Measurements from ENCODE around the gene MMP20. TPM values are rescaled to one million over a fixed set of nuclear protein-coding genes. Genes with fewer than 3 reads are reported as not detected.
"Not testable (repeated sequence)": the region's sequence is repeated elsewhere in the genome, so short reads cannot be mapped to it uniquely, and the experiment has no call there.

Gene MMP20
- total RNA-seq, 1 donor from 2014 or later, result not detected

DNA sequence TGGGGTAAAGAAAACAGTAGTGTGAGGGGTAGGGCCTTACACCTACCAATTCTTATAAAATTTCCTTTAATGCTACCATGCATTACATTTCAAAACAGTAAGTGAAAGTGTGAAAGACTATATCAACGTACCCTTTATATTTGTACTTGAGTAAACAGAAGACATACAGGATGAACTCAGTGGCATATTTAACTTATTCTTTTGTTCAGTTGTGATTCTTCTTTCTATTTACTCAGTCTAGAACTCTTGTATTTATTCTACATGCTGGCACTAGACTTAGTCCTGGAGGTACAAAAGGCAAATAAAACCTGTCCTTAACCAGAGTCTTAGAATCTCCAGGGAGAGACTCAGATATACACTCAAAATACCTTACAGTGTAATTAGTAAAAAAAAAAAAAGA is 4.8 kb upstream of the MMP20 start:
- DNase-seq (ENCODE audit: missing footprints); ATAC-seq; intact Hi-C loops (cut with DNase I): not testable (repeated sequence)

DNA sequence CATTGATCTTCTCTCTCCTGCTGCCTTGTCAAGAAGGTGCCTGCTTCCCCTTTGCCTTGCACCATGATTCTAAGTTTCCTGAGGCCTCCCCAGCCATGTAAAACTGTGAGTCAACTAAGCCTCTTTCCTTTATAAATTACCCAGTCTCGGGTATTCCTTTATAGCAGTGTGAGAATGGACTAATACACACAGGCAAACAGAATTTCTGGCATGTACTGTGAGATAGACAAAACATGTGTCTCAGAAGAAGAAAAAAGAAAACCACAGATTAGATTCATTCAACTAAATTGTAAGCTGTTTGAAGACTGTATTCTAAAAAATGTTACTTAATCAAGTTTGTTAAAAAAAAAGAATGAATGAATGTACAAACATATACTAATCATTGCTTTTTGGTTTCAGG is 1.5 kb upstream of the MMP20 start:
- no peak for ATAC-seq
- intact Hi-C loops (cut with DNase I), result no loop called here
- DNase-seq (ENCODE audit: missing footprints), result no peak

DNA sequence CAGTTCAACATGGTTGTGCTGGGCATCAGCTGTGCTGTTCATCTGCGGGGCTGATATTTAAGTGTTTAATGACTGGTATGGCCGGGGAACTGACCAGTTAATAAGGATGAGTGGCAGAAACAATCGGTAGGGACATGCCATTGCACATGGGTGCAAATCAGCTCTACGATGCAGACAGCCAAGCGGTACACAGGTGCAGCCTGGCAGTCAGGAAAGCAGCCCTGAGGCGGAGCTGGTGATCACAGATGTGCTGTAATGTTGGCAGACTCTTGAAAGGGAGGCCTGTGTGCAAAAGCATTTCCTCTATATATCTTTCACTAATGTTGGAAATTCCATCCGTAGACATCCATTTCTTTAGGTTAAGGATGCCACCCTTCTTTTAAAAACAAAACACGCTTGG is 1.1 kb downstream of the MMP20 start:
- DNase-seq (ENCODE audit: missing footprints) (no peak), ATAC-seq (no peak)
- intact Hi-C loops (cut with DNase I), result no loop called here

DNA sequence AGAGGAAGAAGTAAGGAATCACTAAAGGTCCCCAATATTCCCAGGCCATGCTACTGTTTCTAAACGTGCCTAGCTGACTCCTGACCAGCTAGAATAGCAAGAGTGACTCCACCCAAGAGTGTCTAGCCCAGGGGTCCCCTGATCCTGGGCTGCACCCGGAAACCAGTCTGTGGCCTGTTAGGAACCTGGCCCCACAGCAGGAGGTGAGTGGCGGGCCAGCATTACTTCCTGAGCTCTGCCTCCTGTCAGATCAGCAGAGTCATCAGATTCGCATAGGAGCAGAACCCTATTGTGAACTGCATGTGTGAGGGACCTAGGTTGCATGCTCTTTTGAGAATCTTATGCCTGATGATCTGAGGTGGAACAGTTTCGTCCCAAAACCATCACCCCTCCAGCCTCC is 2.0 kb downstream of the MMP20 start:
- DNase-seq (ENCODE audit: missing footprints), result no peak
- intact Hi-C loops (cut with DNase I), result no loop called here
- no peak for ATAC-seq

DNA sequence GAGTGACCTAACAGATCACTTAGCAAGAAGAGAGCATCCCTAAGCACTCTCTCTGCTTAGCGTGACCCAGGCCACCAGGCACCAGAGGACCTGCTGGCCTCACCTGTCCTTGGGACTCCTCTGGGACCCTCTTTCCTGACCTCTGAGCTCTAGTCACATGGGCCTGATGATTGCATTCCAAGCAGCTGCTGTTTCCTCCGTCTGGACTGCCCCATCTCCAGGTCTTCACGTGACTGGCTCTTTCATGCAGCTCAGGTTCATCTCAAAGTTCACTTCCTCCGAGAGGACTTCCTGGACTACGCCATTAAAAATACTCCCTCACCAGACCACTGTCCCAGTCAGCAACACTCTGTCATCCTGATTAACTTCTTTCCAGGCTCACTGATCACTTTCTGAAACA is 2.9 kb downstream of the MMP20 start:
- intact Hi-C loops (cut with DNase I), result no loop called here
- DNase-seq (ENCODE audit: missing footprints), result no peak

DNA sequence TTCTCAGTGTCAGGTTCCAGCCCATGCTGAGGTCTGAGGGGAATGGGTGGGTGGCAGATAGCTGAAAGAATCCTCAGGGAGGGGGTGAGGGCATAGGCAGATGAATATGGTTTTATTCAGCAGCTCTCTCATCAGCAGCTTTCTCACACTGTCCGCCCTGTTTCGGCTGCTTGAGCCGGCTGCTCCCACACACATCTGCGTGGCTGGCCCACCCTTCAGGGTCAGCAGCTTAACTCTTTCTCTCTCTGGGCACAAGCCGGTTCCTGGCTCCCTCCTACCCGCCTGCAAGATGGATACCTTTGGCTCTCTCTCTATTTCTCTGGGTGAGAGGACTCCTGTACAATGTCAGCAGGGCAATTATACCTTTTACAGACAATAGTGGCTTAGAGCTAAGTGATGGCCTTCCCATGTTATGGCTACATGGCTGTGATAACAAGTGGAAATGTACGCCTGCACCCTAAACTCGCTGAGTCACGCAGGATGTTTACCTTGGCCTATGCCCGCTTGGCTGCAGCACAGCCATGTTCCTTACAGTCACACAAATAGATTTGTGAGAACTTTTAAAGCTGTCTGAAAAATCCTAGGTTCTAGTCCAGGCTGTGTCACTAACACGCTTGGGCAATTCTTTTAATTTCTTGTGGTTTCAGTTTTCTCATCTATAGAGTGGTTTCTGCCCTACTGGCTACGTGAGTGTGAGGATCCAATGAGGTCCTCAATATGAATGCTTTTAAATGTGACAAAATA is 4.1 kb downstream of the MMP20 start:
- DNase-seq (ENCODE audit: missing footprints), result no peak
- intact Hi-C loops (cut with DNase I), result no loop called here
- no peak for ATAC-seq

More for the DNA sequence above, 2.9 kb downstream of the MMP20 start:
- no peak for ATAC-seq

DNA sequence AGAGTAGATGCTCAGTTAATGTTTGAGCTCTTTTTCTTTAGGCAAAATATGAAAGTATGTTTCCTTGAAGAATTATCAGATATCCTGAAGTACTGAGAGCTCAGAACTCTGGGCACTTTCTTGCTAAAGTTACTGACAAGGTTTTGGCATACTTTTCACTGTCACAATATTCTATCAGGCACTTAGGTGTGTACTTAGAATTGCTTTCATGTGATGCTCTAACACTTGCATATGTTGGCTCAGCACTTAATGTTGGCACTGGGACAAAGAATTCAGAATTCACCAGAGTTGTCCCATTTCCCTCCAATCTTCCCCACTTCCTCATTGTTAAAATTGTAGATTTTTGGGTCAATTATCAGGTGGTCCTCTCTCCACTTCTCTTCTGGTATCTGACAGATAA is 5.0 kb downstream of the MMP20 start:
- no peak for ATAC-seq
- intact Hi-C loops (cut with DNase I), result no loop called here
- no peak for DNase-seq (ENCODE audit: missing footprints)

DNA sequence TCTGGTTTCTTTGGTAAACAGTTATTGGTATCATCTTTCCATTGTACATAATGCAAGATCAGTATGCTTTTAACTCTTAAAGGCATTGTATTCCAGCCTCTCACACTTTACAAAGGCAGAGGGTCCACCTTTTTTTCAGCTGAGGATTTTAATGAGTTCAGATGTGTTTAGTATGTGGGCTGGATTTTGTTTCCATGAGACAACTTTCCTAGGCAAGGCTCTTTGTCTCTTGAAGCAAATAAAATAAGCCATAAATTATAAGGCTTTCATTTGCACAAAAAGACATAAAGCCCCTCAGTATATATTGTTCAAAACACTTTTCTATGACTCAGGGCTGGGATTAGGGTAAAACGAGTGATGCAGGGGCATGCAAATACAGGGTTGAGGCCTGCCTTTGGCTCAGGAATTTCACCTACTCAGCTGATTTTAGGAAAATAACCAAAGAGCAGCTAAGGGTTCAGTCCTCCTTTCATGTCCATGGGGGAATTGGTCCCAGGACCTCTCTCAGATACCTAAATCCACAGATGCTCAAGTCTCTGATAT is 7.6 kb downstream of the MMP20 start:
- intact Hi-C loops (cut with DNase I), result no loop called here
- DNase-seq (ENCODE audit: missing footprints), result no peak
- ATAC-seq, result no peak

DNA sequence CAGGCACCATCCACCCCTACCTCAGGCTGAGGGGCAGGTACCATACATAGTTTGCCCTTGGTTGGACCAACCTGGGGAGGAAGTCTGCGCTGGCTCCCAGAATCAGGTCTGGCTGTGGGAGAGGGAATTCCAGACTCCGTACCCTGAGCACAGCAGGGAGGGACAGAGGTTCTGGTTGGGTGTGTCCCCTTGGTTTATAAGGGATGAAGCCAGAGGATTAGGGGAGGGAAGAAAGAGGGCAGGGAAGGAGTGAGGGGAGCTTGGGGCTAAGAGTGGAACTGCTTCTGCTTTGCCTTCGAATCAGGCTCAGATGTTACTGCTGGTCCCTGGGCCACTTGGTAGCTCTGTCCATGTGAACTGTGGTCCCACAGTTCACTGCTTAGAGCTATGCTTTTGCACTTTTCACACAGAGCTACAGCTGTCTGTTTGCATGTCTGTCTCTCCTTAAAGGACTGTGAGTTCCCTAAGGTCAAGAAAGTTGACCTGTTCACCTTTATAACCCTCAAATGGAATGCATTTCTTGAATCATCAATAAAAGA is 9.2 kb downstream of the MMP20 start:
- DNase-seq (ENCODE audit: missing footprints) (no peak), ATAC-seq (no peak)
- intact Hi-C loops (cut with DNase I), result no loop called here

DNA sequence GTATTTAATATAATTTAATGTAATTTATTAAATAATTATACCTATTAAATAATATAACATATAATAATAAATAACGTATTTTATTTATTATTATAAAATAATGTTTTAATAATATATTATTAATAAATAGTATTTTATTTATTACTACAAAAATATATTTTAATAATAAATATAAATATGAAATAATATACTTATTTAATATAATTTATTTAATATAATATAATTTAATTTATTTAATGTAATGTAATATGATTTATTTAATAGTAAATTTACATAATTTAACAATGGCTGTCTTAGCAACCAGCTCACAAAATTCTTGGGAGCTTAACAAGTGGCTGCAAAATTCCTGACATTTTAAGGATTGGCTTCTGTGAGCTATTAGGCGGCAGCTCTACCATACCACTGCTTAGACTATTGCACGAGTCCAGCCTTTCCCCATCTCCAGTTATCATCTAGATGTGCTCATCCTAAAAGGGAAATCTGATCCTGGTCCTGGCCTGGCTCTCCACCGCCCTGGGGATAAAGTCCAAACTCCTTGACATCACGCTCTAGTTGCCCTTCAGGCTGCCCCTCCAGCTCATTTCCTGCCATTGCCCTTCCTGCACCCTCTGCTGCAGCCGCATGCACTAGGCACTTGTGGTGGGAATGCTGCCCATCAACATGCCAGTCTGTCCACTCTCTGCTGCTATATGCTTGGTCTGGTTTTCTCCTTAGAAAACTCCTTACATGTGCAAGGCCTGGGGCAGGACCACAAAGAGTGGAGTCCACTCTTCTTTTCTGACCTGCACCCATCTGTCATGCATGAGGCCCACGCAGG is 9.8 kb downstream of the MMP20 start:
- intact Hi-C loops (cut with DNase I), result no loop called here
- DNase-seq (ENCODE audit: missing footprints), result no peak
- ATAC-seq, result no peak

DNA sequence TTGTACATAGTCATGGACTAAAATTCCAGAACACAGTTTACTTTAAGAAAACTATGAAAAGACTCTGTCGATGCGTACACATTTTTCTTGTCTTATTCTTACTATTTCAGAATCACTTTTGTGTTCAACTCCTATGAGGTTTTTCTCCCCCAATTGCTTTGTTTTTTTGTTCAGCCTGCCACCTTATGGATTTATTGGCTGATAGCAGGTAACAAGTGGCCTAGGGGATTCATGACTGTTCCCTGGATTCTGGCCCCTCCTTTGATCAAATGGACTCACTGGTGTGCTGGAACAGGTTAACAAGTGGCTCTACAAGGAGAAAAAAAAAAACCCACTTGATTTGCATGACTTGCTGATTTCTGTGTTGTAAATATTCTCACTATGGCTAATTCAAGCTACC is 10.6 kb downstream of the MMP20 start:
- DNase-seq (ENCODE audit: missing footprints) (no peak), ATAC-seq (no peak)
- intact Hi-C loops (cut with DNase I), result no loop called here

DNA sequence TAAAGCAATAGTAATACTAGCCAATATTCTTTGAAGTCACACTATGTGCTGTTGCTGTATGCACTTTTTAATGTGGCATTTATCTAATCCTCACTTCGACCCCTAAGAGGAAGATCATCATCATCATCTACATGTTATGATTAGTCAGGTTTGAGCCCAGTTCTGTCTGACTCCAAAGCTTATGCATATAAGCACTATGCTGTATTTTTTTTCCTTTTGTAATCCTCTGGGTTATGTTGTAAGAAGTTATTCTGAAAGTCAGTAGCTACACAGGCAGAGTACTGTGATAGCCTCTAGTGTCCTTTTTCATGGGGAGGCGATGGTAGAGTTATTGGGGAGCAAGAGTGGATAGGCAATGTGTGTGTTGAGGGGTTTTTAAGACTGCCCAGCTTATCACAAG is 11.1 kb downstream of the MMP20 start:
- no peak for DNase-seq (ENCODE audit: missing footprints)
- ATAC-seq, result no peak
- intact Hi-C loops (cut with DNase I), result no loop called here

DNA sequence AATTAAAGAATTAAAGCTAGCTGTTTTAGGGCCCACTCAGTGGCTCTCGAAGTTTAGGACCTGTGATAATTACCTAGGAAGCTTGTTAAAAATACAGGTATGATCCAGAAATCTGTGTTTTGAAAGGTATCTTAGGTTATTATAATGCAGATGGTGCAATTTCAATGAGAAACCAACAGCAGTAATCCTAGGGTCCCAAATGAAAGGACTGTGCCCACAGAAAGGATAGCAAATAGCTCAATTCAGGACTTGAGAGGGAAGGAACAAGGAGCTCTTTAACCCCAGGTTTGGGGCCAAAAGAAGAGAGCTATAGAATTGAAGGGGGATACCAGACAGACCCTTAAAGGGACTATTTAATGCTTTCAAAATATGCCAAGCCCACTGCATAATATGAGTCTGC is 11.7 kb downstream of the MMP20 start:
- intact Hi-C loops (cut with DNase I), result no loop called here

DNA sequence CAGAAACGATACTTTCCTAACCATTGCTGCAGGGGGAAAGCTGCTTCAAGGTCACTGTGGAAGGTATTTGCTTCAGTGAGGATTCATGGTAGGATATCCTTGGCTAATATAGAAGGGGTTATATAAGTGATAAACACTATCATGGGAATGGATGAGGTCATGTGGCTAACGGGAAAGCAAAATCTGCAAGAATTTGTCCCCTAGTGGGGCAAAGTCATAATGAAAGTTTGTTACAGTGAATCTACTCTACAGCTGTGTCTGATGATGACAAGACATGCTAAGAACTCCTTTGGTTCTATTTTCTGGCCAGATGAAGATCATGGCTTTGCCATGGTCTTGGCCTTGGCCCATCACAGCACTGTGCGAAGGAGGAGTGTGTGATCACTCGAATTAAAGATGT is 13.8 kb downstream of the MMP20 start:
- intact Hi-C loops (cut with DNase I), result no loop called here
- DNase-seq (ENCODE audit: missing footprints) (no peak), ATAC-seq (no peak)

More for the DNA sequence above, 11.7 kb downstream of the MMP20 start:
- DNase-seq (ENCODE audit: missing footprints), result no peak
- no peak for ATAC-seq

DNA sequence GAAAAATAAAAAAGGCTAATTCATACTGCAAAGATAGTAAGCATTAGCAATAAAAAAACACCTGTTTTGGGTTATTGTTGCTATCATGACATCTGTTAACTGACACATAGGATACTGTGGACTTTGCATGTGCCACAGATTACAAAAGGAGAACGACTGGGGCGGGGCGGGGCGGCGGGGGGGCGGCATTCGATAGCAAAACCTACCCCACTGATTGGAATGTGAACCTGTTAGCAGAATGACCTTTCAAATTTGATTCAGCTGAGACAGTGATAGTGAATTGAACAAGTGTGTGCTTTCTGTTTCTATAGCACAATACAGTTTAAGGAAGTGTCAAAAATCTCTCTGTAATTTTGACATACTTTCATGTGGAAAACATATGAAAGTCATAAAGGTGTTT is 14.9 kb downstream of the MMP20 start:
- ATAC-seq, result no peak
- intact Hi-C loops (cut with DNase I), result no loop called here
- no peak for DNase-seq (ENCODE audit: missing footprints)

DNA sequence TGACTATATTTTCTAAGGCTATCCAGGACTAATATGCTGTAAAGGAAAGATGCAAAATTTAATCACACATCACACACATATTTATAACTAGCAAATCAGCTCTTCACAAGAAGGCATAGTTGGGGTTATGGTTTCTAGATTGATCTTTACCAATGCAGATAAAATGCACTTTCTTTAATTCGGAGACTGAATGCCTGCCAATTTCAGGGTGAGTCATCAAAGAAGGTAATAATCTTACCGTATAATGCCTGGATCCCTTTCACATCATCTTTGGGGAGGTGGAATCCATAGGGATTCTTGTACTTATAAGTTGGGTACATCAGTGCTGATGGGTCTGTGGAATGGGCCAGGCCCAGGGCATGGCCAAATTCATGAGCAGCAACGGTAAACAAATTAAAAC is 16.4 kb downstream of the MMP20 start:
- DNase-seq (ENCODE audit: missing footprints), result no peak
- intact Hi-C loops (cut with DNase I), result no loop called here
- no peak for ATAC-seq

DNA sequence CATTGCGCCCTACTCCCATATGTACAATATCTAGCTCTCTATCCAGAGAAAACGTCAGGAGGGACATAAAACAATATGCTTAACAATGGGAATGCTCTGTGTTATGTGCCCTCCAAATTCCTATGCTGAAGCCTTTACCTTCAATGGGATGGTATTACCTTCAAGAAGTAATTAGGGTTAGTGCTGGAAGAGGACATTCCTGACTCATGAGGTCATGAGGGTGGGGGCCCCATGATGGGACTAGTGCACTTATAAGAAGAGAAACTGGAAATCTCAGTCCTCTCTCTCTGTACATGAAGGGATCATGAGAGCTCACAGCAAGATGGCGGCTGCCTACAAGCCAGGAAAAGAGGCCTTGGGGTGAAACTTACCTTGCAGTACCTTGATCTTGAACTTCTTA is 20.3 kb downstream of the MMP20 start:
- ATAC-seq (no peak), DNase-seq (ENCODE audit: missing footprints) (no peak)
- intact Hi-C loops (cut with DNase I), result no loop called here

DNA sequence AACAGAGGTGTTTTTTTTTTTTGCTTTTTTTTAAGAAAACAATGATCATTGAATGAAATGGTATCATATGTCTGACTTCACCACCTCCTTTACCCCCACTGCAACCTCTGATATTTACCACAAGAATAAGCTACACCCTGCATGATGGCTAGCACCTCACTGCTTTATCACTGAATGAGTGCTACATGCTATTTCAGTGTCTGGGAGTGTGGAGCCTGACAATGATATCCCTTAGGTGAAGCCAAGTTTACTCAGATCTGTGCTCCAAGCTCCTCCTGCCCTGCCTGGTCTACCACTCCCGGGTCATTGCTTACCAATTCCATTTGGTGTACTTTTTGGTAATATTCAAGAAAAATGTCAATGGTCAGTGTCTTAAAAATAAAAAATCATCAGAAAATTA is 21.1 kb downstream of the MMP20 start:
- ATAC-seq (peak; percentile 72), DNase-seq (ENCODE audit: missing footprints) (no peak)
- intact Hi-C loops (cut with DNase I), result no loop called here

DNA sequence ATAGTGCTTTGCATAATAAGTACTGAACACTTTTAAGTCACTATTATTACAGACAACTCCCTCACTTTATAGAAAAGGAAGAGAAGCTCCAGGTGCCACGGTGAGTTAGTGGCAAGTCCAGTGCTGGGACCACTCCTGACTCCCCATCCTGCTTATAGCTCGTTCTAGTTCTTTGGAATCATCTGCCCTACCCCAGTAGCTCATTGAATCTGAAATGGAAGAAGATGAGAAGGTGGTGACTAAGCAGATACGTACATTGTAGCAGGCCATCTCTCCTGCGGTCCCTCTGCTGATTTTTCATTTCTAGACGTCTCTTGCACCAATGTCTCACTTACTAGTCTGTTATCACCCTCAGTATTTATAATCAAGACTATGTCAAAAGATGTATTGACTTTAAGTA is 21.6 kb downstream of the MMP20 start:
- DNase-seq (ENCODE audit: missing footprints) (no peak), ATAC-seq (no peak)
- intact Hi-C loops (cut with DNase I), result no loop called here

DNA sequence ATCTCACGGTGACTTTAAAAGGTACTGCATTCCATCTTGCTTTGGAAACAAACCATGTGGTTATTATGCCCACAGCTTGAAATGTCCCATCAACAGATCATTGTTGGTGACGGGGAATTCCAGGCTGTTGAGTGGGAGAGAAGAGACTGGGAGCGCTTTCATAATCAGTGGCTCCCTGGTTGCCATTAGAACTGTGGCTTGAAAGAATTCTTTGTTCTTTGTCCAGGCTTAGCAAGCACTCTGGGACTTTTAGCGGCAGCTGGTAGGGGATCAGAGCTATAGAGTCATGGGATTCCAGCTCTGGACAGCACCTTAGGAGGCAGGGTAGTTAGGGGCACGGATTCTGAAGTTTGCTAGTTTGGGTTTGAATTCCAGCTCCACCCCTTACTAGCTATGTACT is 22.0 kb downstream of the MMP20 start:
- no peak for DNase-seq (ENCODE audit: missing footprints)
- intact Hi-C loops (cut with DNase I), result no loop called here
- peak; percentile 79 for ATAC-seq

Data from Right ventricle myocardium inferior (tissue), 1 donor.